Measurements from ENCODE around the gene TRIO. TPM values are rescaled to one million over a fixed set of nuclear protein-coding genes. Genes with fewer than 3 reads are reported as not detected.

Gene TRIO
- total RNA-seq, 1 donor from 2014 or later: 381 TPM

- DNase-seq: no peak
These were observed 296.1 kb downstream of the TRIO start for GRCh38 chr5:14439087-14439871.

- no peak for DNase-seq
These were observed 297.1 kb downstream of the TRIO start for GRCh38 chr5:14440223-14440581.

GRCh38 chr5:14440582-14441431, 297.7 kb downstream of the TRIO start:
- peak; percentile 75 for DNase-seq

GRCh38 chr5:14441641-14442040, 298.5 kb downstream of the TRIO start:
- DNase-seq: no peak

- DNase-seq: no peak
These were observed 299.4 kb downstream of the TRIO start for GRCh38 chr5:14442536-14442935.

- DNase-seq: no peak
These were observed 300.5 kb downstream of the TRIO start for GRCh38 chr5:14443671-14444093.

- no peak for DNase-seq
These were observed 301.0 kb downstream of the TRIO start for GRCh38 chr5:14444161-14444560.

GRCh38 chr5:14445013-14445412, 301.9 kb downstream of the TRIO start:
- DNase-seq: no peak

GRCh38 chr5:14445576-14446290, 302.6 kb downstream of the TRIO start:
- peak; percentile 54 for DNase-seq

GRCh38 chr5:14447958-14448911, 305.1 kb downstream of the TRIO start:
- DNase-seq: no peak

- DNase-seq: no peak
These were observed 306.0 kb downstream of the TRIO start for GRCh38 chr5:14449052-14449661.

- no peak for DNase-seq
These were observed 306.9 kb downstream of the TRIO start for GRCh38 chr5:14450018-14450524.

- DNase-seq: no peak
These were observed 307.6 kb downstream of the TRIO start for GRCh38 chr5:14450742-14451141.

GRCh38 chr5:14451871-14452270, 308.7 kb downstream of the TRIO start:
- DNase-seq: no peak

- no peak for DNase-seq
These were observed 309.7 kb downstream of the TRIO start for GRCh38 chr5:14452685-14453454.

- no peak for DNase-seq
These were observed 310.3 kb downstream of the TRIO start for GRCh38 chr5:14453481-14453880.

GRCh38 chr5:14455814-14456321, 312.7 kb downstream of the TRIO start:
- DNase-seq: no peak

GRCh38 chr5:14457476-14457875, 314.3 kb downstream of the TRIO start:
- DNase-seq: no peak

GRCh38 chr5:14458414-14458813, 315.3 kb downstream of the TRIO start:
- DNase-seq: no peak

- DNase-seq: no peak
These were observed 317.8 kb downstream of the TRIO start for GRCh38 chr5:14460844-14461398.

All from occipital lobe (tissue), 2 donors.